Measurements from ENCODE around the gene SHB. TPM values are rescaled to one million over a fixed set of nuclear protein-coding genes. Genes with fewer than 3 reads are reported as not detected.

Gene SHB
- total and polyA plus RNA-seq, 11 donors, result 7.8 to 31.4 (median 21.4) TPM

DNA sequence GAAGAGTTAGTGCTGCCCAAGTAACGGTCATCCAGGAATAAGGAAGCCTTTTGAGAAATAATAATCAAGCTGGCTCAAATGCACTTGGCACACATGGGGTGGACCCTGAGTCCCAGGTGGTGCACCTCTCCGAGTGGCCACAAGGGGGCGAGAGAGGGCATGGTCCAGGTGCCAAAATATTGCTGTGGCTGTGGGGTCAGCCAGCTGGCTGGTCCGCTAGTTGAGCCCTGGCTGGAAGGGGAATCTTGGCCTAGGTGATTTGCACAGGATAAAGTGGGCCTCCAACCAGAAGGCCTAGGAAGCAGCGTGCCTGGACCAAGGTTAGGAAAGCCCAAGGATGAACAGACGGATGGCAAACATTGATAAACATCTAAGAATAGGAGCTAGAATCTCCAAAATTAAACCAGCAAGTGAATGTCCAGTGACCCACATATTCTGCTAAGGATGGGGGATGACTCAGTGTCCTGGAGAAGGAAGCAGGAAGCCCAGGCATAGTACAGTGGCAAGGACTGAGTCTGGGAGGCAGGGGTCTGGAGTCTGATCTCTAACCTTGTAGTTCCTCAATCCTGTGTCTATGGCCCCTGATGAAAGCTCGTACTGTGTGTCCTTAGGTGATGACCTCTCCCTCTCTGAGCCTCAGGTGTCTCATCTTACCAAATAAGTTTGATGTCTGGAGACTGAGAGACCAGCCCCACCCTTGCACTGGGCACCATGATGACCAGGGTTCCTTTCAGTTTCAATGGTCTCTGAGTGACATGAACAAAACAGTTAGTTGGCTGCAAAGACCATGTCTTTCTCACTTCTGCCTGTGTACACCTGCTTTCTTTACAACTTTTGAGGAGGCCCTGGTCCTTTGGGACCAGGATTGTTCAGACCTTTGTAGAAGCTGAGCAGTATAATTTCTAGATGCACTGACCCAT, 19.2 kb upstream of the SHB start:
- Histone ChIP-seq H3K27ac (no peak overlapping the region), H3K4me1 (peaks cover 0 to 23% (median 6%) of the 10 kb centered on the region in 12 donors), H3K27me3 (no peaks in the 10 kb centered on the region), H3K36me3 (no peaks in the 10 kb centered on the region), H3K9me3 (no peaks in the 10 kb centered on the region), H3K4me3 (no peak overlapping the region)
- intact Hi-C loops (cut with DNase I), result loop anchor here in 9 of 10 donors (2.0 to 10.0 kb wide), 9 partner anchors 69 to 317 kb away; no protein-coding TSS in a partner anchor
- DNase-seq (peak; percentile 75 to 87 (median 75)), ATAC-seq (peak; percentile 71 to 85 (median 79))
- WGBS, 4 donors, result 30 to 34% (median 31%) methylated on average over 7 of the region's 7 CpGs
- TF ChIP-seq, protein P1, sequence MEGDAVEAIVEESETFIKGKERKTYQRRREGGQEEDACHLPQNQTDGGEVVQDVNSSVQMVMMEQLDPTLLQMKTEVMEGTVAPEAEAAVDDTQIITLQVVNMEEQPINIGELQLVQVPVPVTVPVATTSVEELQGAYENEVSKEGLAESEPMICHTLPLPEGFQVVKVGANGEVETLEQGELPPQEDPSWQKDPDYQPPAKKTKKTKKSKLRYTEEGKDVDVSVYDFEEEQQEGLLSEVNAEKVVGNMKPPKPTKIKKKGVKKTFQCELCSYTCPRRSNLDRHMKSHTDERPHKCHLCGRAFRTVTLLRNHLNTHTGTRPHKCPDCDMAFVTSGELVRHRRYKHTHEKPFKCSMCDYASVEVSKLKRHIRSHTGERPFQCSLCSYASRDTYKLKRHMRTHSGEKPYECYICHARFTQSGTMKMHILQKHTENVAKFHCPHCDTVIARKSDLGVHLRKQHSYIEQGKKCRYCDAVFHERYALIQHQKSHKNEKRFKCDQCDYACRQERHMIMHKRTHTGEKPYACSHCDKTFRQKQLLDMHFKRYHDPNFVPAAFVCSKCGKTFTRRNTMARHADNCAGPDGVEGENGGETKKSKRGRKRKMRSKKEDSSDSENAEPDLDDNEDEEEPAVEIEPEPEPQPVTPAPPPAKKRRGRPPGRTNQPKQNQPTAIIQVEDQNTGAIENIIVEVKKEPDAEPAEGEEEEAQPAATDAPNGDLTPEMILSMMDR (IDR thresholded peaks at IDR 0.05), result peak; percentile 94 to 100 (median 97)
- no peak for TF ChIP-seq POLR2A (IDR thresholded peaks at IDR 0.05)

DNA sequence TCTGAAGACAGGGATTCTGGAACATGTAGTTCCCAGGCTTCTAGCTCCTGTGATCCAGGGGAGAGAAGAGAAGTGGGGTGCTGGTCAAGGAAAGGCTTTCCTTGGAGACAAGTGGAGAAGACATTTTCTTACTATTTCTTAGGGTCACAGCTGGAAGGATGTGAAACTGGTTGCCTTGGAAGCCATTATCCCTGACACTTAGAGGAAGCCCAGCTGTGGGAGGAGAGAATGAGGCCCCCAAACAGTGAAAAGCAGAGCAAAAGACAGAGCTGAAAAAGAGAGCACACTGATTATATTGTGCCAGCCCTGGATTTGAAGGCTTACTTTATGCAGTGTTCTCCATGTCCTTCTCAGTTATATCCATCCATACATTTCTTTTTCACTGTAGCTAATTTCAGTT, 17.5 kb upstream of the SHB start:
- TF ChIP-seq, protein P1 (IDR thresholded peaks at IDR 0.05), result no peak
- Histone ChIP-seq H3K27ac (no peak overlapping the region), H3K4me3 (no peak overlapping the region), H3K27me3 (no peaks in the 10 kb centered on the region), H3K36me3 (no peaks in the 10 kb centered on the region), H3K9me3 (no peaks in the 10 kb centered on the region), H3K4me1 (peaks cover 0 to 40% (median 14%) of the 10 kb centered on the region in 12 donors)
- DNase-seq (no peak), ATAC-seq (no peak)
- intact Hi-C loops (cut with DNase I), result loop anchor here in 9 of 10 donors (5.0 to 10.0 kb wide), 8 partner anchors 71 to 318 kb away; no protein-coding TSS in a partner anchor

DNA sequence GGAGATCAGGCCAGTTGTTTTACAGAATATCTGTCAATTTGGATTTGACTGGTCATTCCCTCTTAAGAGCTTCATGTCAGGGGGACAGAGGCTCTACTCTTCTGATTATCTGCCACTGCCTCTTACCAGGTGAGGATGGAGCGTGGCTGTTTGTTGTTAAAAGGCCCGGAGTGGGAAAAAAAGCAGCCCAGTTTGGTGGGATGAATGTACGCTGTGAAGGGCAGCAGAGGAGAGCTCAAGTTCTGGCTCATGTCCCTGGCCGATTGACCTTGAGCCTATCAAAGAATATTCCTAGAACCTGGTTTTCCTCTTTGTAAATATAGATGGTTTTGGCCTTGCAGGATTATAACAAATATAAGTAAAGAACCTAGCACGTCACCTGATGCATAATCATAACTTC, 16.3 kb upstream of the SHB start:
- 79 to 83% (median 81%) methylated on average over 5 of the region's 5 CpGs for WGBS, 4 donors
- ATAC-seq (no peak), DNase-seq (no peak)
- no peak for TF ChIP-seq POLR2A (IDR thresholded peaks at IDR 0.05)
- TF ChIP-seq, protein P1 (IDR thresholded peaks at IDR 0.05), result no peak
- Histone ChIP-seq H3K36me3 (no peaks in the 10 kb centered on the region), H3K9me3 (no peaks in the 10 kb centered on the region), H3K4me1 (peaks cover 0 to 41% (median 14%) of the 10 kb centered on the region in 12 donors), H3K27me3 (no peaks in the 10 kb centered on the region), H3K27ac (no peak overlapping the region), H3K4me3 (no peak overlapping the region)
- intact Hi-C loops (cut with DNase I), result loop anchor here in 9 of 10 donors (5.0 to 10.0 kb wide), 8 partner anchors 72 to 319 kb away; no protein-coding TSS in a partner anchor

DNA sequence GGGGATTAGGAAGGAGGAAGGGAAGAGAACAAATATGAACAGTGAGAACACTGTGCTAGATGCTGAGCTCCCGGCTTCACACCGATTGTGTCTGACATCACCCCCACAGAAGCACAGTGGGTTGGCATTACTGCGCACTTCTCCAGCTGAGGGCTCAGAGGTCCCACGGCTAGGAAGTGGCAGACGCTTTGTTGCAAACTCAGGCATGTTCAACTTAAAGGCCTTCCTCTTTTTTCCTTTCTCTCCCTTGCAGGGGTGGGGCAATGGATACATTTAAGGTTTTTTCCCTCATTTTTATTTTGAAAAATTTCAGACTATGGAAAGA, 15.5 kb upstream of the SHB start:
- intact Hi-C loops (cut with DNase I), result loop anchor here in 3 of 10 donors (5.0 to 10.0 kb wide), 4 partner anchors 80 to 320 kb away; no protein-coding TSS in a partner anchor
- no peaks in the 10 kb centered on the region for H3K36me3 ChIP-seq
- DNase-seq, result peak in 1 of 5 donors; percentile 42
- WGBS, 4 donors, result 83 to 90% (median 87%) methylated on average over 5 of the region's 5 CpGs
- peaks cover 0 to 48% (median 14%) of the 10 kb centered on the region in 12 donors for H3K4me1 ChIP-seq
- H3K4me3 ChIP-seq, result no peak overlapping the region
- H3K9me3 ChIP-seq, result no peaks in the 10 kb centered on the region
- no peak overlapping the region for H3K27ac ChIP-seq
- ATAC-seq, result peak in 2 of 4 donors; percentile 49 to 50
- H3K27me3 ChIP-seq, result no peaks in the 10 kb centered on the region
- TF ChIP-seq POLR2A (IDR thresholded peaks at IDR 0.05), result no peak
- TF ChIP-seq, protein P1 (IDR thresholded peaks at IDR 0.05), result no peak
